Activated B cell treated with CpG ODN at 0.5 μM for 24 hours (primary cell): ENCODE results near the gene EXOSC1. TPM values are rescaled to one million over a fixed set of nuclear protein-coding genes. Genes with fewer than 3 reads are reported as not detected.
"Not testable (repeated sequence)": the region's sequence is repeated elsewhere in the genome, so short reads cannot be mapped to it uniquely, and the experiment has no call there.

ENCODE experiments used
- ATAC-seq: fragments of 200-7000 bp; cut with Tn5 transposase; one replicate; pipeline ENCODE4 v1.10.0; 2021; ENCODE audit warnings: low read depth, mild to moderate bottlenecking, moderate library complexity
- CTCF ChIA-PET: fragments of 350-600 bp; sonication (Branson Sonifier 250); formaldehyde crosslinking; loops from one replicate; lab custom pipeline; 2021; ENCODE audit warnings: antibody characterized with exemption; lab: Charles Lee
- POLR2A ChIA-PET: fragments of 350-600 bp; sonication (Branson Sonifier 250); formaldehyde crosslinking; loops from one replicate; lab custom pipeline; 2021; ENCODE audit warnings: antibody characterized with exemption; lab: Charles Lee
- DNase-seq: peaks from one replicate; pipeline ENCODE4 v3.0.0; 2022
- H3K27ac Mint-ChIP-seq: one replicate; pipeline ENCODE4 v1.8.0; 2020; ENCODE audit warnings: mixed read lengths
- H3K27me3 Mint-ChIP-seq: one replicate; pipeline ENCODE4 v1.8.0; 2021; ENCODE audit warnings: mixed read lengths
- H3K36me3 Mint-ChIP-seq: one replicate; pipeline ENCODE4 v1.8.0; 2021; ENCODE audit warnings: low read depth, mixed read lengths
- H3K4me1 Mint-ChIP-seq: one replicate; pipeline ENCODE4 v1.8.0; 2021; ENCODE audit warnings: mixed read lengths
- H3K4me3 Mint-ChIP-seq: one replicate; pipeline ENCODE4 v1.8.0; 2020; ENCODE audit warnings: mild to moderate bottlenecking, mixed read lengths
- H3K9me3 Mint-ChIP-seq: one replicate; pipeline ENCODE4 v1.8.0; 2020; ENCODE audit warnings: mixed read lengths
- CTCF ChIP-seq: fragments of 200-600 bp; IDR thresholded peaks from one replicate; pipeline ENCODE4 v1.8.0; 2022; ENCODE audit warnings: antibody characterized with exemption, mild to moderate bottlenecking
- intact Hi-C: fragments of 100-400 bp; cut with micrococcal nuclease; formaldehyde crosslinking; loops from one replicate; pipeline ENCODE4 v1.15.1; 2024
- total RNA-seq: library from RNA; stranded (reverse); gene quantifications from 2 replicates; pipeline ENCODE4 v1.2.3, GENCODE V29; 2022

EXOSC1 gene
- total RNA-seq, 1 donor from 2014 or later = 53.8 TPM

DNA sequence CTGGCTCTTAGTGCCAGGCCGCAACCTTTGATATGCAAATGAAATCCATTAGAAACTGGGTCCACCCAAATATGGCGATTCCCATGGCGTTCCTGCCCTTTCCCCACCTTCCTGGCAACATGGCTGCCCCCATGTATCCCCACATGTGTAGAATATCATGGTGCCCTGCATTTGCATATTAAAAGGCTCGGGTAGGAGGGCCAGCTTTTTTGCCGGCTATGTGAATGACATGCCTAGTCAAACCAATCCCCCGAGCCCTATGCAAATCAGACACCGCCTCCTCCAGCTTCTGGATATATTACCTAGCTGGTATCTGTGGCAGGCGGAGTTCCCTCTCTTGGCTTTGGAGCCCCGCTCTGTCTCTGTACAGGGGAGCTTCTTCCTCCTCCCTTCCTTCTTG, 34.1 kb upstream of the EXOSC1 start:
- Mint-ChIP-seq H3K4me1 (no peaks in the 10 kb centered on the region), H3K4me3 (no peak overlapping the region), H3K27me3 (no peaks in the 10 kb centered on the region), H3K27ac (no peak overlapping the region), H3K9me3 (peaks cover 2% of the 10 kb centered on the region), H3K36me3 (peaks cover 75% of the 10 kb centered on the region)
- ATAC-seq (no peak), DNase-seq (no peak)
- intact Hi-C loops = no loop called here
- CTCF ChIA-PET = no interaction called here
- TF ChIP-seq CTCF = no peak
- POLR2A ChIA-PET = no interaction called here

- H3K4me3 Mint-ChIP-seq, H3K4me1 Mint-ChIP-seq, DNase-seq, POLR2A ChIA-PET, H3K27me3 Mint-ChIP-seq, ATAC-seq, CTCF ChIA-PET, H3K9me3 Mint-ChIP-seq, intact Hi-C loops, H3K27ac Mint-ChIP-seq: not testable (repeated sequence)
- peaks cover 79% of the 10 kb centered on the region for H3K36me3 Mint-ChIP-seq
These were observed 33.6 kb upstream of the EXOSC1 start for GRCh38 chr10:97479410-97479809.

DNA sequence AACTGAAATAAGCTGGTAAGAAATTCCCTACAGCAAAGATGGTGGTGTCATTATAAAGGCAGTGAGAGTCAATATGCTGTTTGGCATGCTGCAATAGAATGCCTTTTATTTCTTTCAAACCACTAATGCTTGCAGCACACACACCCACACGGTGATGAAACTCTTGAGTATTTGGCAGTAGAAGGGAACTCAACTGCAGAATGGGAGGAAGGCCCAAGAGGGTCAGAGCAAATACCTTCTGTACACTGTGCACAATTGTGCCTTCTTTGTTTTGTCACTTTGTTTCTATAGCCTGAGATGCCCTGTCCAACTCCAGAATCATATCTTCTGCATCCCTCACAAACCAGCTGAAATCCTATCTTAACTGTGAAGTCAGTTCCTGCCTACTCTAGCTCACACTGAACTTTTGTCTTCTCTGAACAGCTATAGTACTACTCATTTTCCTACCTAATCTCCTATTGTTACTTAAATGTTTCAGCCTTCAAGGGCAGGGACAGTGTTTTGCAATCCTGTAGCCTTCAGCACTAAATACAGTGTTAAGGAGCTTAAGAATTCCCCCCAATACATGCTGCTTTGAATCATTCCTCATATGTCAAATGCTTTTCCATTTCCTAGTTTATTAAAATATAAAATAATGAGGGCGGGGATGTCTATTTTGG, 30.3 kb upstream of the EXOSC1 start:
- no peaks in the 10 kb centered on the region for H3K4me1 Mint-ChIP-seq
- ATAC-seq (no peak), DNase-seq (no peak)
- no peak for TF ChIP-seq CTCF
- H3K27me3 Mint-ChIP-seq = no peaks in the 10 kb centered on the region
- peaks cover 82% of the 10 kb centered on the region for H3K36me3 Mint-ChIP-seq
- H3K4me3 Mint-ChIP-seq = no peak overlapping the region
- ChIA-PET CTCF (no interaction called here), POLR2A (no interaction called here)
- intact Hi-C loops = no loop called here
- no peak overlapping the region for H3K27ac Mint-ChIP-seq
- peaks cover 3% of the 10 kb centered on the region for H3K9me3 Mint-ChIP-seq

DNA sequence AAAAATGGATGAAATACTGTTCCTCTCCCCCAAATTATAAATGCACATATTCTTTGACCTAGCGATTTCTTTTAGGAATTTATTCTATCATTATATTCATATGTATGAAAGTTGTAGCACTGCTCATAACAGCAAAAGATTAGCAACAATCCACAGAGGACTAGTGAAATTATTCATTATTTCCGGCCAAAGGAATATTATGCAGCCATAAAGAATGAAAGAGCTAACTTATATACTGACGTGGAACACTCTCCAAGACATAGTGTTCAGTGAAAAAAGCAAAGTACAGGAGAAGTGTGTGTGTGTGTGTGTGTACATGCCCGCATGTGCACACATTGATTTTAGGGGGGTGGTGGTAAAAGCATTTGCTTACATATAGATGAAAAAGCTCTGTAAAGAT, 29.1 kb upstream of the EXOSC1 start:
- Mint-ChIP-seq H3K4me3 (no peak overlapping the region), H3K4me1 (no peaks in the 10 kb centered on the region), H3K27me3 (no peaks in the 10 kb centered on the region), H3K9me3 (peaks cover 3% of the 10 kb centered on the region), H3K27ac (no peak overlapping the region), H3K36me3 (peaks cover 80% of the 10 kb centered on the region)
- intact Hi-C loops = no loop called here
- ChIA-PET POLR2A (interaction anchor here (1.1 kb wide), 1 partner anchor 47 kb away, joined by 3 read pairs; no protein-coding TSS in a partner anchor), CTCF (no interaction called here)
- TF ChIP-seq CTCF = no peak
- ATAC-seq (no peak), DNase-seq (no peak)

- H3K27me3 Mint-ChIP-seq, CTCF ChIA-PET, H3K9me3 Mint-ChIP-seq, DNase-seq, intact Hi-C loops, H3K4me1 Mint-ChIP-seq, H3K27ac Mint-ChIP-seq, POLR2A ChIA-PET, H3K4me3 Mint-ChIP-seq, ATAC-seq: not testable (repeated sequence)
- peaks cover 81% of the 10 kb centered on the region for H3K36me3 Mint-ChIP-seq
These were observed 23.0 kb upstream of the EXOSC1 start for GRCh38 chr10:97468781-97469180.

- H3K27ac Mint-ChIP-seq = no peak overlapping the region
These were observed 22.4 kb upstream of the EXOSC1 start for GRCh38 chr10:97468162-97468561.

More at GRCh38 chr10:97468162-97468561, 22.4 kb upstream of the EXOSC1 start:
- ATAC-seq (no peak), DNase-seq (no peak)
- CTCF ChIA-PET = interaction anchor here (0.9 to 1.2 kb wide), 2 partner anchors 84 to 86 kb away, joined by 3 to 4 read pairs; no protein-coding TSS in a partner anchor
- H3K4me1 Mint-ChIP-seq = no peaks in the 10 kb centered on the region
- intact Hi-C loops = no loop called here
- H3K4me3 Mint-ChIP-seq = no peak overlapping the region
- POLR2A ChIA-PET = no interaction called here
- no peaks in the 10 kb centered on the region for H3K9me3 Mint-ChIP-seq
- peaks cover 80% of the 10 kb centered on the region for H3K36me3 Mint-ChIP-seq
- no peak for TF ChIP-seq CTCF
- H3K27me3 Mint-ChIP-seq = no peaks in the 10 kb centered on the region
